Lower leg skin (tissue), 4 donors: Measurements from ENCODE around the gene KCNN3. TPM values are rescaled to one million over a fixed set of nuclear protein-coding genes. Genes with fewer than 3 reads are reported as not detected.

Source experiments
- DNase-seq, 2 donors: peaks; one replicate each; pipeline ENCODE4 v3.0.0-alpha.2; 2019; ENCODE audit warnings: low spot score in 2 of 2
- H3K4me3 ChIP-seq: fragments of 200-600 bp; sonication (generic); 2 replicates; pipeline ENCODE4 v1.5.1; 2017; ENCODE audit warnings: mild to moderate bottlenecking, low read depth; ENCODE audit not compliant: poor library complexity, severe bottlenecking
- CTCF ChIP-seq, 3 donors: fragments of 450-650 bp; IDR thresholded peaks; one replicate each; pipeline ENCODE4 v1.5.1; 2016; ENCODE audit warnings: antibody characterized with exemption in 3 of 3, mild to moderate bottlenecking in 3 of 3, moderate library complexity in 2 of 3
- POLR2A ChIP-seq, 2 donors: fragments of 450-650 bp; IDR thresholded peaks; one replicate each; pipeline ENCODE4 v1.6.1; 2016 to 2017; ENCODE audit warnings: antibody characterized with exemption in 2 of 2, mild to moderate bottlenecking in 1 of 2, moderate library complexity in 1 of 2
- WGBS, 2 donors: methylation state at CpG; one replicate each; pipeline ENCODE4 v1.1.5; 2018; 5-methylcytosine and 5-hydroxymethylcytosine counted together
- intact Hi-C: fragments of 100-400 bp; cut with DNase I; formaldehyde crosslinking; loops from one replicate; pipeline ENCODE4 v1.15.0; 2023; ENCODE audit warnings: low total_unique reads
- total RNA-seq, 4 donors: library from RNA; depleted of rRNA; stranded (reverse); fragments of >200 nt; gene quantifications; one replicate each; pipeline ENCODE4 v1.1.0, GENCODE V29; 2016

The KCNN3 gene
- total RNA-seq, 4 donors from 2014 or later: 0.13 to 2.1 (median 0.36) TPM

- intact Hi-C loops: no loop called here
- H3K4me3 ChIP-seq: no peak overlapping the region
- DNase-seq: peak in 1 of 2 donors; percentile 31
- 83 to 91% methylated on average over 5 of the region's 5 CpGs for WGBS, 2 donors
- TF ChIP-seq CTCF (IDR thresholded peaks at IDR 0.05): no peak
- no peak for TF ChIP-seq POLR2A (IDR thresholded peaks at IDR 0.05)
Observed at GRCh38 chr1:154777154-154777553, 92.9 kb downstream of the KCNN3 start.

GRCh38 chr1:154775621-154776605, 94.2 kb downstream of the KCNN3 start:
- TF ChIP-seq CTCF (IDR thresholded peaks at IDR 0.05): no peak
- intact Hi-C loops: no loop called here
- DNase-seq: peak in 1 of 2 donors; percentile 66
- no peak overlapping the region for H3K4me3 ChIP-seq
- WGBS, 2 donors: 66 to 71% methylated on average over 17 of the region's 17 CpGs

- TF ChIP-seq POLR2A (IDR thresholded peaks at IDR 0.05) (no peak), CTCF (IDR thresholded peaks at IDR 0.05) (no peak)
- peak in 1 of 2 donors; percentile 60 for DNase-seq
- WGBS, 2 donors: 90 to 96% methylated on average over 7 of the region's 7 CpGs
- intact Hi-C loops: no loop called here
- H3K4me3 ChIP-seq: no peak overlapping the region
Observed at GRCh38 chr1:154774175-154774855, 95.8 kb downstream of the KCNN3 start.

- no peak for DNase-seq
Observed at GRCh38 chr1:154773551-154773950, 96.5 kb downstream of the KCNN3 start.

More at GRCh38 chr1:154773551-154773950, 96.5 kb downstream of the KCNN3 start:
- intact Hi-C loops: no loop called here
- WGBS, 2 donors: 58 to 61% methylated on average over 2 of the region's 2 CpGs
- H3K4me3 ChIP-seq: no peak overlapping the region
- TF ChIP-seq POLR2A (IDR thresholded peaks at IDR 0.05) (no peak), CTCF (IDR thresholded peaks at IDR 0.05) (no peak)
